ENCODE data around the gene ITGA11. TPM values are rescaled to one million over a fixed set of nuclear protein-coding genes. Genes with fewer than 3 reads are reported as not detected.

ITGA11 gene
- total and polyA plus RNA-seq, 2 of the 13 experiments (the other 11 are each of a cell fraction or from before 2014, with no cell fraction given): not detected

DNA sequence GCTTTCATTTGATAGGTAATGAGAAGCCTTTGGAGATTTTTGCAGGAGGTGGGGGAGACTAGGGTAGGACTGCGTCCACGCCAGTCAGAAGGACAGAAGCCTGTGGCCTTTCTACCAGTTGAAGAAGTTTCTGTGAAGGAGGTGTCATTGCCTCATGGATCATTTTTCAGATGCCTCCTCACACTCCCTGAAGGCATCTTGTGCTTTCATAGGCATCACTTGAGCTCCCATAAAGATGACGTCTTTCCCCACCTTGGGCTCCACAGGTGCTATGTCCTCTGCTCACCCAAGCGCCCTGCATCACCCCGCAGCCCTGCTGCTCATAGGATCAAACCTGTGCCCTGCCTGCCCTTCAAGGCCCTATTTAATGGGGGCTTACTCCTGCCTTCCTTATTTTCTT is 7.5 kb upstream of the ITGA11 start:
- no peaks in the 10 kb centered on the region for H3K36me3 ChIP-seq (replicated peaks in 1 of 2; ENCODE audit: control insufficient read depth in 1 of 2, insufficient read depth in 2 of 2, low read length in 2 of 2)
- H4K20me1 ChIP-seq (ENCODE audit: insufficient read depth, low read length): no peaks in the 10 kb centered on the region
- no peak overlapping the region for H3K9ac ChIP-seq (ENCODE audit: insufficient read depth, low read depth, low read length)
- H3K27ac ChIP-seq (ENCODE audit: extremely low read length, insufficient read depth, low read length): no peak overlapping the region
- peaks cover 3 to 26% of the 10 kb centered on the region in 2 experiments; a peak in 3 of 5 replicates for H3K27me3 ChIP-seq (ENCODE audit: control insufficient read depth in 1 of 2, insufficient read depth in 2 of 2, low read length in 2 of 2)
- TF ChIP-seq SUZ12 (IDR thresholded peaks at IDR 0.05; ENCODE audit: low read depth, low read length) (no peak), MIER2 (CRISPR knock-in tag; IDR thresholded peaks at IDR 0.05) (no peak), SMARCC2 (IDR thresholded peaks at IDR 0.05) (no peak), TOE1 (CRISPR knock-in tag; IDR thresholded peaks at IDR 0.05) (no peak), ZNF431 (CRISPR knock-in tag; IDR thresholded peaks at IDR 0.05; ENCODE audit: borderline replicate concordance, low read depth) (no peak), MTF1 (CRISPR knock-in tag; IDR thresholded peaks at IDR 0.05) (no peak), ZSCAN25 (CRISPR knock-in tag; IDR thresholded peaks at IDR 0.05) (no peak), HDAC2 (CRISPR knock-in tag; IDR thresholded peaks at IDR 0.05) (no peak), KAT8 (CRISPR knock-in tag; IDR thresholded peaks at IDR 0.05) (no peak), ZSCAN29 (CRISPR knock-in tag; conservative IDR thresholded peaks at IDR 0.05) (no peak), RFXAP (CRISPR knock-in tag; IDR thresholded peaks at IDR 0.05; ENCODE audit: borderline replicate concordance) (no peak)
- TF ChIP-seq, protein P1, sequence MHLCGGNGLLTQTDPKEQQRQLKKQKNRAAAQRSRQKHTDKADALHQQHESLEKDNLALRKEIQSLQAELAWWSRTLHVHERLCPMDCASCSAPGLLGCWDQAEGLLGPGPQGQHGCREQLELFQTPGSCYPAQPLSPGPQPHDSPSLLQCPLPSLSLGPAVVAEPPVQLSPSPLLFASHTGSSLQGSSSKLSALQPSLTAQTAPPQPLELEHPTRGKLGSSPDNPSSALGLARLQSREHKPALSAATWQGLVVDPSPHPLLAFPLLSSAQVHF (CRISPR knock-in tag; IDR thresholded peaks at IDR 0.05): no peak
- TF ChIP-seq, protein P2, sequence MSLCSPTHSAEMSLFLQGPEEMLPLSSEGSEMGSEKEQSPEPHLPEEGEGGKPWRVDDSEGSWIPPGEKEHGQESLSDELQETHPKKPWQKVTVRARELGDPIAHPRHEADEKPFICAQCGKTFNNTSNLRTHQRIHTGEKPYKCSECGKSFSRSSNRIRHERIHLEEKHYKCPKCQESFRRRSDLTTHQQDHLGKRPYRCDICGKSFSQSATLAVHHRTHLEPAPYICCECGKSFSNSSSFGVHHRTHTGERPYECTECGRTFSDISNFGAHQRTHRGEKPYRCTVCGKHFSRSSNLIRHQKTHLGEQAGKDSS (CRISPR knock-in tag; IDR thresholded peaks at IDR 0.05; ENCODE audit: borderline replicate concordance, low read depth): no peak
- TF ChIP-seq, protein P3, sequence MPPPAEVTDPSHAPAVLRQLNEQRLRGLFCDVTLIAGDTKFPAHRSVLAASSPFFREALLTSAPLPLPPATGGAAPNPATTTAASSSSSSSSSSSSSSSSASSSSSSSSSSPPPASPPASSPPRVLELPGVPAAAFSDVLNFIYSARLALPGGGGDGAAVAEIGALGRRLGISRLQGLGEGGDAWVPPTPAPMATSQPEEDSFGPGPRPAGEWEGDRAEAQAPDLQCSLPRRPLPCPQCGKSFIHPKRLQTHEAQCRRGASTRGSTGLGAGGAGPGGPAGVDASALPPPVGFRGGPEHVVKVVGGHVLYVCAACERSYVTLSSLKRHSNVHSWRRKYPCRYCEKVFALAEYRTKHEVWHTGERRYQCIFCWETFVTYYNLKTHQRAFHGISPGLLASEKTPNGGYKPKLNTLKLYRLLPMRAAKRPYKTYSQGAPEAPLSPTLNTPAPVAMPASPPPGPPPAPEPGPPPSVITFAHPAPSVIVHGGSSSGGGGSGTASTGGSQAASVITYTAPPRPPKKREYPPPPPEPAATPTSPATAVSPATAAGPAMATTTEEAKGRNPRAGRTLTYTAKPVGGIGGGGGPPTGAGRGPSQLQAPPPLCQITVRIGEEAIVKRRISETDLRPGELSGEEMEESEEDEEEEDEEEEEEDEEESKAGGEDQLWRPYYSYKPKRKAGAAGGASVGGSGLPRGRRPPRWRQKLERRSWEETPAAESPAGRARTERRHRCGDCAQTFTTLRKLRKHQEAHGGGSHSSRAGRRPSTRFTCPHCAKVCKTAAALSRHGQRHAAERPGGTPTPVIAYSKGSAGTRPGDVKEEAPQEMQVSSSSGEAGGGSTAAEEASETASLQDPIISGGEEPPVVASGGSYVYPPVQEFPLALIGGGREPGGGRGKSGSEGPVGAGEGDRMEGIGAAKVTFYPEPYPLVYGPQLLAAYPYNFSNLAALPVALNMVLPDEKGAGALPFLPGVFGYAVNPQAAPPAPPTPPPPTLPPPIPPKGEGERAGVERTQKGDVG (CRISPR knock-in tag; IDR thresholded peaks at IDR 0.05; ENCODE audit: borderline replicate concordance): no peak
- TF ChIP-seq, protein P4, sequence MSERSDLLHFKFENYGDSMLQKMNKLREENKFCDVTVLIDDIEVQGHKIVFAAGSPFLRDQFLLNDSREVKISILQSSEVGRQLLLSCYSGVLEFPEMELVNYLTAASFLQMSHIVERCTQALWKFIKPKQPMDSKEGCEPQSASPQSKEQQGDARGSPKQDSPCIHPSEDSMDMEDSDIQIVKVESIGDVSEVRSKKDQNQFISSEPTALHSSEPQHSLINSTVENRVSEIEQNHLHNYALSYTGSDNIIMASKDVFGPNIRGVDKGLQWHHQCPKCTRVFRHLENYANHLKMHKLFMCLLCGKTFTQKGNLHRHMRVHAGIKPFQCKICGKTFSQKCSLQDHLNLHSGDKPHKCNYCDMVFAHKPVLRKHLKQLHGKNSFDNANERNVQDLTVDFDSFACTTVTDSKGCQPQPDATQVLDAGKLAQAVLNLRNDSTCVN (CRISPR knock-in tag; IDR thresholded peaks at IDR 0.05; ENCODE audit: borderline replicate concordance): no peak
- no peak overlapping the region for H2AFZ ChIP-seq (ENCODE audit: low read length)
- ChIA-PET POLR2A (no interaction called here), CTCF (ENCODE audit: low intra/inter-chr PET ratio, low total read pairs) (no interaction called here)
- no peak overlapping the region for H3K4me2 ChIP-seq (ENCODE audit: low read depth, low read length)
- intact Hi-C loops (cut with micrococcal nuclease; ENCODE audit: unreplicated experiment) (no loop called here), in situ Hi-C loops (cut with HindIII; ENCODE audit: extremely low pct_ligation_motif_present, low pct_unique_long_range_greater_than_20kb) (no loop called here)
- H3K4me3 ChIP-seq (replicated peaks in 1 of 3; ENCODE audit: insufficient read depth in 1 of 3, low read depth in 2 of 3, low read length in 3 of 3): no peak overlapping the region
- WGBS (ENCODE audit: low lambda C conversion rate): 19% methylated on average over 5 of the region's 5 CpGs
- DNase-seq (ENCODE audit: low spot score) (no peak), ATAC-seq (no peak), FAIRE-seq (no peak)
- H3K9me3 ChIP-seq (ENCODE audit: low read length): no peaks in the 10 kb centered on the region
- no TSS peak for BruUV-seq (replicated peaks)
- no peaks in the 10 kb centered on the region for H3K4me1 ChIP-seq (ENCODE audit: insufficient read depth, low read length)
- no peaks in the 10 kb centered on the region for H3K79me2 ChIP-seq (ENCODE audit: insufficient read depth, low read length)
